Stimulated activated CD8-positive, alpha-beta memory T cell treated with anti-CD3 and anti-CD28 coated beads, Interleukin-15, amount 100 ng/mL, for 48 hours (primary cell): ENCODE measurements around the gene HDLBP.

ENCODE experiments used
- DNase-seq, 2 donors: peaks; one replicate each; pipeline ENCODE4 v3.0.0-alpha.2; 2020; ENCODE audit warnings: low read depth in 2 of 2

HDLBP gene

DNA sequence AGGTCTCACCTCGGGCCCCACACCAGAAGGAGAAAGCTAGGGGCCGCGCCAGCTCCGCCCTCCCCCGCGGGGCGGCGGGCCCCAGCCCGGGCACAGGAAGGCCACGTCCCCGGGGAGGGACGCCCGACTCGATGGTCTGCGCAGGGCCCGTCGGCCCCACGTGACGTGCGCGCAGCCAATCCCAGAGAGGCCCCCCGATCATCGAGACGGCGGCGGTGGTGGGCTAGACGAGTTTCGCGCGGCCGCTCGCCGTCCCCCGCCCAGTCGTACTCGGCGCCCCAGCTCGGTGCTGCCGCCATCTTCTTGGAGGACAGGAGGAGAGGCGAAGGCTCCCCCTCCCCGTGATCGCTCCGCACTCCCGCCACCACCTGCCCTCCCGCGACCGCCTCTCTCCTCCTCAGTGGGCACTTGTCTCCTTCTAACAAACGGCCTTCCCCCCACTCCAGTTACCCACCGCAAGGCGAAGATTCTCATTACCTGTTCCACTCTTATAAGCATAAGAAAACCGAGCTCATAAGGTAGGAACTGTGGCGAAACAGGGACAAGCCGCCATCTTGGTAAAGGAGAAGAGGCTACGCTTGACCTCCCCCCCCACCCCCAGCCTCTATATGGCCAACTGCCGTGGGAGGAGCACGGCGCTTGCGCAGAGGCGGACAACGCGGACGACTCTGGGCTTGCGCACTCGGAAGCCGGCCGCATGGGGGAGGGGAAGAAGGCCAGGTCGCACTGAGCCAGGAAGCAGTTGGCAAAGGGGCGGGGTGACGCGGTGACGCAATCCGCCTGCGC lies at the start of gene HDLBP:
TSS of gene HDLBP (minus strand) at position 580 of the 786 bp plus-strand sequence. CDS start 48,803 bp downstream, outside the sequence.
- DNase-seq, result peak; percentile 100

GRCh38 chr2:241364781-241365180 lies 49.3 kb upstream of the HDLBP start:
- no peak for DNase-seq

GRCh38 chr2:241363426-241363825 lies 48.0 kb upstream of the HDLBP start:
- DNase-seq, result no peak

GRCh38 chr2:241359481-241360045 lies 44.1 kb upstream of the HDLBP start:
- DNase-seq, result no peak

DNA sequence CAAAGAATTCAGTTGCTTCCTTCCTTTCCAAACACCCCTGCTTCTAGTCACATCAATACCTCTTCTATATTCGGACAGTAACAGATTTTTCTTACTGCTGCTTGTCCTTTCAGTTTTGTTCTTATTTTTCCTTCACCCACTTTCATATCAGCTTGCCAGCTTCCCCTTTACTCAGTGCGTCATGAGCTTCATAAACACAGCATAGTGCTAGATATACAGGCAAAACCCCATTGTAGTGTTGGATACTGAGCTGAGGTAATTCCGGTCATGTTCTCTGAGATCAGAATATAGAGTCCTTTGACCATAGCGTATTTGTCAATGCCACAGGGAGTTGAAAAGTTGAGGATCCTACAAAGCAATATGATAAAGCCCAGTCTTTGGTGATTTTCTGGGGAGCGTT lies 43.0 kb upstream of the HDLBP start:
- no peak for DNase-seq

DNA sequence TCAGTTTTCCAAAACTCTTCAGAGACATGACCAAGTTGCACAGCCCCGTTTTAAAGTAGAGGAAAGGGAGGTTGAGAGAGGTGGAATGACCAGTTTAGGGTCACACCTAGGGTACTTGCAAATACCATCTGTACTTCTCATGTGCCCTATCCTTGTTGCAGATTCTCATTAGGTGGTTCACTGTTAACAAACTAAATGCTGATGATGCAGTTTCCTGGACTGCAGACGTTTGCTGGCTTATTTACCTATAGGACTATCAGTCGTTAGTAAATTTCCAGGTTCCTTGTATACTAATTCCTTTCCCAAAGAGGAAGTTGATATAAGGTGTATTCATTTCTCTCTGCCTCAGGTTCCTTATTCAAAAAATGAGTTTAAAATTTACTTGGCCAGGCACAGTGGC lies 42.1 kb upstream of the HDLBP start:
- no peak for DNase-seq

GRCh38 chr2:241356871-241357260 lies 41.4 kb upstream of the HDLBP start:
- no peak for DNase-seq

- peak; percentile 94 to 95 for DNase-seq
These were observed 40.8 kb upstream of the HDLBP start, which contains the start of gene FARP2 for GRCh38 chr2:241355983-241356870. Gene FARP2 (plus strand): TSS chr2:241356285. CDS start chr2:241373108, 16,823 bp downstream.

DNA sequence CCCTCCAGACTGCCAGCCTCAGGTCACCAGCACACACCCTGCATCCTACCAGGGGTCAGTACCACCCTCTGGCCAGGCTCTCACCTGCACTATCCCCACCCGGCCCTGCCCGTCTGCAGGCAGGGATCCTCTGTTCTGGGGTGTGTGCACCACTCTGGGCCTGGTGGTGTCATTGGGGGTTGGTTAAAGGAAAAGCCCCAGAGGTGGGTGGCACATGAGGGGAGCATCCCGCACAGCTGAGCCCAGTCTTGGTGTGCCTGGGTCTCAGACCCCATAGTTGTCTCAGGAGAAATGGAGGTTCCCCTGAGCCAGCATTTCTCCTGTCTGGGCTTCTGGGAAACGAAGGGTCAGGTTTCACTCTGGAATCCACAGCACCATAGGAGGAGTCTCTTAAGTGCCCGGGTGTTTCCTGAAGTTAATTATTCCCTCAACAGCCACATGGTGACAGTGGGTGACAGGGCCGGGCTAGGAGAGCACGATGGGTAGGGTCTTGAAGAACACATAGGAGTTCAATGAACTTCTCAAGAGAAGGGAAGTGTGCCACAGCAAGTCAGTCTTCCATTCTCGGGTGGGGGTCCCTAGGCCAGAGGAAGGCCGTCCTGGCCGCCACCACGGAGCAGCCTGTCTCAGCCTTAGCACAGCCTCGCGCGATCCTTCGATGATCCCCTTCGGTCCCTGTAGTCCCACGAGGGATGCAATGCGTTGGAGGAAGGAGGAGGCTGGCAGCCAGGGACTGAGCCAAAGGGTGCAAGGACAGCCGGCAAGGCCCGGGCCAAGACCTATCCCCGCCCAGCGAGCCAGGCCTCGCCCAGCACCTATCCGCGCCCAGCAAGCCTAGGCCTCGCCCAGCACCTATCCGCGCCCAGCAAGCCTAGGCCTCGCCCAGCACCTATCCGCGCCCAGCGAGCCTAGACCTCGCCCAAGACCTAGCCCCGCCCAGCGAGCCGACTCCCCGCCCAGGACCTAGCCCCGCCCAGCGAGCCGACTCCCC lies 39.5 kb upstream of the HDLBP start:
- peak; percentile 48 to 72 for DNase-seq

DNA sequence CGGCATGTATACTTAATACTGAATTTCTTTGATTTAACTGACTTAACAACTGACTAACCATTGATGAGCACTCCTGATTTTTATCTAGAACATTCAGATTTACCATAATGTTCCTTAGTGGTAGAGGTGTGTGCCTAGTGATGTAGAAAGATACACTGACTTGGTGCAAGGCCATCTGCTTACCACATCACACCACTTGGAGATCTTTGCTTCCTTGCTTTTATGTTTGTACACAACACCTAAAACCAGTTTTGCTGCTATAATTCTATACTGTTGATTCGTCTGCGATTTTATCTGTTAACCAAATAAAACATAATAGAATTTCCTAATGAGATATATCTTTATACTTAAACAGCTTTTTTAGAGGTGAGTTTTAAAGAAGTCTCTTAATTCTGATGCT lies 36.8 kb upstream of the HDLBP start:
- DNase-seq, result no peak

GRCh38 chr2:241351640-241352031 lies 36.2 kb upstream of the HDLBP start:
- no peak for DNase-seq

- no peak for DNase-seq
These were observed 35.6 kb upstream of the HDLBP start for GRCh38 chr2:241350878-241351639.

DNA sequence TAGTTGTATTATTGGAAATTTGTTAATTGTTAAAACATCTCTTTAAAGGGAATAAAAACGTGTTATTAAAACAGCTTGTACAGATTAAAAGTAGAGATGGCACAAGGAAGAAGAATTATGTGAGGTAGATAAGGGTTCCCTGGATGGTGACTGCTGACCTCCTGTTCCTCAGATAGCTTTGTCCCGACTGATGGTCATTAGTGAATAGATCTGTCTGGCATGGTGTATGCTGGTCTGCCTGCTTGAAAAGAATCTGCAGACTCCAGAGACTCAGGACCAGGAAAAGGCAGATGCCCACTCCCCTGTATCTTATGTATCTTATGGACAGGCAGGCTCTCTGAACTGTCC lies 35.0 kb upstream of the HDLBP start:
- DNase-seq, result no peak

GRCh38 chr2:241349941-241350340 lies 34.5 kb upstream of the HDLBP start:
- no peak for DNase-seq

DNA sequence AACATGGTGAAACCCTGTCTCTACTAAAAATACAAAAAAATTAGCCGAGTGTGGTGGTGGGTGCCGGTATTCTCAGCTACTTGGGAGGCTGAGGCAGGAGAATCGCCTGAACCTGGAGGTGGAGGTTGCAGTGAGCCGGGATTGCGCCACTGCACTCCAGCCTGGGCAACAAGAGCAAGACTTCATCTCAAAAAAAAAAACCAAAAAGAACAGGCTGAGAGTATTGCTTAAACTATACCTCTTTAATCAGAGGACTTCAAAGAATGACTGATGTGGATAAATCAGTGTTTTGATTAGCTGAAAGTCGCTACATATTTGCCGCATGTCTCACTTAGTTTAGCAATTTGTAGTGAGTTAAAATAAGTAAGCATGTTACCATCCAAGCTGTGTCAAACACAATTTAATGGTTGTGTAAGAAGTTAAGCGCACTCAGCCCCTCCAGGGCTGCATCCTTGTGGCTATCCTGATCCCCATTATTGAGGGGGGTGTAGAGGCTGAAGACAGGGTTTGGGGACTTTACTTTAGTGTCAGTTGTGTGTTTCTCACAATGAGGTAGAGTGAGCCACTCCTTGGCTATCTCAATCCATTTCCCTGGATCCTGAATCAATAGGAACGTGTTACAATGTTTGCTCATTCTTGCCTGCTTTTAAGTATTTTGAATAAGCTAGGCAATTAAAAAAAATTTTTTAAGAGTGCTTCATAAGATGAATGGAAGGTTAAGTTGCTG lies 29.6 kb upstream of the HDLBP start:
- DNase-seq, result no peak

- no peak for DNase-seq
These were observed 25.2 kb upstream of the HDLBP start for GRCh38 chr2:241340631-241341163.

DNA sequence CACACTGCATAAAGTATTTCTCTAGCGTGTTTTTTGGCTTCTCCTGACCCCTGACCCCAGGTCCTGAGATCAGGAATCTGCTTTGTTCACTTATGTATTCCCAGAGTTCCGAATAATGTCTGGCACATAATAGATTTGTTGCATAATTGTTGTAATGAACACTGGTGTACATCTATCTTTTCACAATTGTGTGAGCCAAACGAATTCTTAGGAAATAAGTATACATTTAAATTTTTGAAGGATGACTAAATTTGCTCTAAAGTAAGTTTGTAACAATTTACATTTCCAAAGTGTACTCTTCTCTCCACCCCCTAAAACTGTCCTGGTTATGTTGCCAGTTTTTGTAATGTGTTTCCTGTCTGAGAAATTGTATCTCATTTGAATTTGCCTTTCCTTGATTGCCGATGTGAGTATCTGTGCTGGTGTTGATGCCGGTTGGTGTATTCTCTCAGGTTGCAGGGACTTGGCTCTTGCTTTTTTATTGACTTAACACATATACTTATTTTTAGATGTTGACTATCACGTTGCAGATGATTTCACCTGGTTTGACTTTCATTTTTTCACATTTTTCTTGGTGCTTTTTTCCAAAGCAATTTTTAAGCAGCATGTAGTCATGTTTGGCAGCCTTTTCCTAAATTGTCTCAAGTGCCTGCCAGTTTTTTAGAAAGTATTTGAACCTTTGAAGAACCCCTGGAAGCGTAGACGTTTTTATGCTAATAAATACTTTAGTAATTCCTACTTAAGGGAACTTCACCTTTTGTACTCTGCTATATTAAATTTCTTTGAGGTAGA lies 24.6 kb upstream of the HDLBP start:
- DNase-seq, result no peak

DNA sequence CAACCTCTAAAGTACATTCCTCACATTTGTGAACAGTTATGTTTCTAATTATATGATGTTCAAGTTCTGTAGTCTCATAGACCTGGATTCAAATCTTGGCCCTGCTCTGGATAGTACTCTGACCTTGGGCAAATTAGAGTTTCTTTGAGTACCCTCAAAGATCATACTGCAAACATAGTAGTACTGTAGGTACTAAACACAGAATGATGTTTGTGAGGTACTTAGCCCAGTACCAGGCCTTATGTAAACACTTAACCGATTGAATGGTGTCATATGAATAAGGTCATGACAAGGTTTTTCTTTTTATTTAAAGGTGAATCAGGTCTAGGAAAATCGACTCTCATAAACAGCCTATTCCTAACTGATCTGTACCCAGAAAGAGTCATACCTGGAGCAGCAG lies 19.3 kb upstream of the HDLBP start:
- DNase-seq, result no peak

DNA sequence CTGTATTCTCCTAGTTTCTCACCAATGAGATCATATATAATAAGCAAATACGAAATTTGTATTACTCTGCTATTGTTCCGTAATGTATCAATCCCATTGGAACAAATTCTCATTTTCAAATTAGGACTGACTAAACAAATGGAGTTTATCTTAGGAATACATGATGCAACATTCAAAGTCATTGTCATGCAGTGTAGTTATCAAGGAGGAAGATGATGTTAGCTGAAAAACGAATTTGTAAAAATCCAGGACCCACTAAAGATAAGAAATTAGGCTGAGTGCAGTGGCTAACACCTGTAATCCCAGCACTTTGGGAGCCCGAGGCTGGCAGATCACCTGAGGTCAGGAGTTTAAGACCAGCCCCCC lies 15.1 kb upstream of the HDLBP start:
- no peak for DNase-seq
